GM23338 (cell line): Measurements from ENCODE around the gene PLAGL1. TPM values are rescaled to one million over a fixed set of nuclear protein-coding genes. Genes with fewer than 3 reads are reported as not detected.

Experiments
- ATAC-seq: fragments of 200-7000 bp; cut with Tn5 transposase; 3 replicates; pipeline ENCODE4 v1.9.1; 2020
- DNase-seq: peaks from one replicate; pipeline ENCODE4 v3.0.0-alpha.2; 2015; ENCODE audit warnings: low spot score
- H2AFZ ChIP-seq: fragments of 200-600 bp; sonication (generic); 2 replicates; pipeline ENCODE4 v1.8.0; 2016; ENCODE audit warnings: antibody characterized with exemption, mild to moderate bottlenecking, moderate library complexity
- H3F3A ChIP-seq: fragments of 200-600 bp; sonication (generic); replicated peaks from 2 replicates; pipeline ENCODE4 v1.8.0; 2017; ENCODE audit warnings: antibody characterized with exemption, mixed run types, low read depth
- H3K27ac ChIP-seq: fragments of 200-600 bp; sonication (generic); 2 replicates; pipeline ENCODE4 v1.6.1; 2016; ENCODE audit warnings: low read depth
- H3K27me3 ChIP-seq: fragments of 200-600 bp; sonication (generic); 2 replicates; pipeline ENCODE4 v1.8.0; 2016; ENCODE audit warnings: mild to moderate bottlenecking, mixed run types, moderate library complexity; ENCODE audit not compliant: insufficient read depth
- H3K36me3 ChIP-seq: fragments of 200-600 bp; sonication (generic); 2 replicates; pipeline ENCODE4 v1.8.0; 2016; ENCODE audit warnings: mild to moderate bottlenecking; ENCODE audit not compliant: insufficient read depth
- H3K4me1 ChIP-seq: fragments of 200-600 bp; sonication (generic); 2 replicates; pipeline ENCODE4 v1.8.0; 2016; ENCODE audit warnings: mild to moderate bottlenecking, moderate library complexity; ENCODE audit not compliant: insufficient read depth
- H3K4me2 ChIP-seq: fragments of 200-600 bp; sonication (generic); 2 replicates; pipeline ENCODE4 v1.7.1; 2017; ENCODE audit warnings: mixed run types
- H3K4me3 ChIP-seq: fragments of 200-600 bp; sonication (generic); 2 replicates; pipeline ENCODE4 v1.6.1; 2016; ENCODE audit warnings: mixed run types
- H3K79me2 ChIP-seq: fragments of 200-600 bp; sonication (generic); replicated peaks from 2 replicates; pipeline ENCODE4 v1.8.0; 2017; ENCODE audit warnings: mild to moderate bottlenecking; ENCODE audit not compliant: insufficient read depth
- H3K9me2 ChIP-seq: fragments of 200-600 bp; sonication (generic); 2 replicates; pipeline ENCODE4 v1.8.0; 2017; ENCODE audit not compliant: insufficient read depth
- H4K20me1 ChIP-seq: fragments of 200-600 bp; sonication (generic); replicated peaks from 2 replicates; pipeline ENCODE4 v1.8.0; 2017; ENCODE audit warnings: mild to moderate bottlenecking; ENCODE audit not compliant: insufficient read depth
- H3K27ac Mint-ChIP-seq: 2 replicates; pipeline ENCODE4 v1.8.0; 2020; ENCODE audit warnings: inconsistent platforms, mild to moderate bottlenecking, moderate library complexity, mixed read lengths
- H3K27me3 Mint-ChIP-seq: 3 replicates; pipeline ENCODE4 v1.8.0; 2022; ENCODE audit warnings: low read depth, mild to moderate bottlenecking, moderate library complexity, mixed read lengths, inconsistent platforms; ENCODE audit not compliant: insufficient read depth, poor library complexity
- H3K36me3 Mint-ChIP-seq: 3 replicates; pipeline ENCODE4 v1.8.0; 2021; ENCODE audit warnings: low read depth, mild to moderate bottlenecking, inconsistent platforms, moderate library complexity, mixed read lengths
- H3K4me1 Mint-ChIP-seq: 3 replicates; pipeline ENCODE4 v1.8.0; 2020; ENCODE audit warnings: mild to moderate bottlenecking, inconsistent platforms, mixed read lengths
- H3K4me3 Mint-ChIP-seq: 3 replicates; pipeline ENCODE4 v1.8.0; 2021; ENCODE audit warnings: moderate library complexity, mild to moderate bottlenecking, inconsistent platforms, mixed read lengths
- H3K9me3 Mint-ChIP-seq: 3 replicates; pipeline ENCODE4 v1.8.0; 2020; ENCODE audit warnings: moderate library complexity, mild to moderate bottlenecking, inconsistent platforms, mixed read lengths
- EZH2 ChIP-seq: fragments of 200-600 bp; sonication (generic); IDR thresholded peaks from one replicate; pipeline ENCODE4 v1.8.0; 2017; ENCODE audit warnings: antibody characterized with exemption, mild to moderate bottlenecking, low read depth; ENCODE audit not compliant: unreplicated experiment
- NANOG ChIP-seq: IDR thresholded peaks from 2 replicates; pipeline ENCODE4 v1.6.1; 2016; ENCODE audit warnings: antibody characterized with exemption, borderline replicate concordance
- POLR2AphosphoS5 ChIP-seq: IDR thresholded peaks from 2 replicates; pipeline ENCODE4 v1.6.1; 2016; ENCODE audit warnings: antibody characterized with exemption, low read depth
- REST ChIP-seq: IDR thresholded peaks from one replicate; pipeline ENCODE4 v1.6.1; 2018; ENCODE audit warnings: antibody characterized with exemption; ENCODE audit not compliant: unreplicated experiment
- ZNF114 ChIP-seq: fragments of 250-450 bp; sonication (Bioruptor Pico); IDR thresholded peaks from 2 replicates; pipeline ENCODE4 v1.5.0; 2020; ENCODE audit warnings: mild to moderate bottlenecking, moderate library complexity
- ZNF331 ChIP-seq: fragments of 250-450 bp; sonication (Bioruptor Pico); IDR thresholded peaks from 2 replicates; pipeline ENCODE4 v1.5.0; 2020; ENCODE audit warnings: low read depth, mild to moderate bottlenecking, moderate library complexity
- polyA plus RNA-seq: library from polyadenylated mRNA; unstranded; fragments of >200 nt; fragmentation: Nextera tagmentation; extraction: Ambion mirVana; gene quantifications from 2 replicates; pipeline ENCODE4 v1.2.1, GENCODE V29; 2016
- total RNA-seq: library from RNA; depleted of rRNA; stranded (reverse); fragments of >200 nt; shearing (Covaris generic); gene quantifications from 2 replicates; pipeline ENCODE4 v1.2.3, GENCODE V29; 2014
- TF ChIP-seq, protein P1 (sequence below): fragments of 250-450 bp; sonication (Bioruptor Pico); IDR thresholded peaks from 2 replicates; pipeline ENCODE4 v1.5.0; 2020; ENCODE audit warnings: mild to moderate bottlenecking, moderate library complexity
- TF ChIP-seq, protein P2 (sequence below): IDR thresholded peaks from 2 replicates; pipeline ENCODE4 v1.6.1; 2016; ENCODE audit warnings: antibody characterized with exemption

The PLAGL1 gene
- total and polyA plus RNA-seq, 2 experiments from 2014 or later: 0.90 to 1.7 TPM

- no peaks in the 10 kb centered on the region for H3K27me3 ChIP-seq
- no peaks in the 10 kb centered on the region for H3K9me2 ChIP-seq
- no peaks in the 10 kb centered on the region for H3K36me3 ChIP-seq
- H3F3A ChIP-seq: no peaks in the 10 kb centered on the region
- Mint-ChIP-seq H3K9me3 (no peaks in the 10 kb centered on the region), H3K27ac (no peak overlapping the region), H3K27me3 (no peaks in the 10 kb centered on the region), H3K4me3 (no peak overlapping the region), H3K36me3 (no peaks in the 10 kb centered on the region), H3K4me1 (no peaks in the 10 kb centered on the region)
- no peak overlapping the region; the same call in 1 of the 2 replicates for H2AFZ ChIP-seq
- H3K27ac ChIP-seq: no peak overlapping the region
- no peak overlapping the region for H3K4me3 ChIP-seq
- no peak overlapping the region for H3K4me2 ChIP-seq
- no peaks in the 10 kb centered on the region for H4K20me1 ChIP-seq
- H3K4me1 ChIP-seq: no peaks in the 10 kb centered on the region
- TF ChIP-seq EZH2 (no peak), ZNF331 (CRISPR knock-in tag) (no peak), REST (no peak), ZNF114 (no peak), POLR2AphosphoS5 (no peak), NANOG (no peak)
- TF ChIP-seq, protein P1, sequence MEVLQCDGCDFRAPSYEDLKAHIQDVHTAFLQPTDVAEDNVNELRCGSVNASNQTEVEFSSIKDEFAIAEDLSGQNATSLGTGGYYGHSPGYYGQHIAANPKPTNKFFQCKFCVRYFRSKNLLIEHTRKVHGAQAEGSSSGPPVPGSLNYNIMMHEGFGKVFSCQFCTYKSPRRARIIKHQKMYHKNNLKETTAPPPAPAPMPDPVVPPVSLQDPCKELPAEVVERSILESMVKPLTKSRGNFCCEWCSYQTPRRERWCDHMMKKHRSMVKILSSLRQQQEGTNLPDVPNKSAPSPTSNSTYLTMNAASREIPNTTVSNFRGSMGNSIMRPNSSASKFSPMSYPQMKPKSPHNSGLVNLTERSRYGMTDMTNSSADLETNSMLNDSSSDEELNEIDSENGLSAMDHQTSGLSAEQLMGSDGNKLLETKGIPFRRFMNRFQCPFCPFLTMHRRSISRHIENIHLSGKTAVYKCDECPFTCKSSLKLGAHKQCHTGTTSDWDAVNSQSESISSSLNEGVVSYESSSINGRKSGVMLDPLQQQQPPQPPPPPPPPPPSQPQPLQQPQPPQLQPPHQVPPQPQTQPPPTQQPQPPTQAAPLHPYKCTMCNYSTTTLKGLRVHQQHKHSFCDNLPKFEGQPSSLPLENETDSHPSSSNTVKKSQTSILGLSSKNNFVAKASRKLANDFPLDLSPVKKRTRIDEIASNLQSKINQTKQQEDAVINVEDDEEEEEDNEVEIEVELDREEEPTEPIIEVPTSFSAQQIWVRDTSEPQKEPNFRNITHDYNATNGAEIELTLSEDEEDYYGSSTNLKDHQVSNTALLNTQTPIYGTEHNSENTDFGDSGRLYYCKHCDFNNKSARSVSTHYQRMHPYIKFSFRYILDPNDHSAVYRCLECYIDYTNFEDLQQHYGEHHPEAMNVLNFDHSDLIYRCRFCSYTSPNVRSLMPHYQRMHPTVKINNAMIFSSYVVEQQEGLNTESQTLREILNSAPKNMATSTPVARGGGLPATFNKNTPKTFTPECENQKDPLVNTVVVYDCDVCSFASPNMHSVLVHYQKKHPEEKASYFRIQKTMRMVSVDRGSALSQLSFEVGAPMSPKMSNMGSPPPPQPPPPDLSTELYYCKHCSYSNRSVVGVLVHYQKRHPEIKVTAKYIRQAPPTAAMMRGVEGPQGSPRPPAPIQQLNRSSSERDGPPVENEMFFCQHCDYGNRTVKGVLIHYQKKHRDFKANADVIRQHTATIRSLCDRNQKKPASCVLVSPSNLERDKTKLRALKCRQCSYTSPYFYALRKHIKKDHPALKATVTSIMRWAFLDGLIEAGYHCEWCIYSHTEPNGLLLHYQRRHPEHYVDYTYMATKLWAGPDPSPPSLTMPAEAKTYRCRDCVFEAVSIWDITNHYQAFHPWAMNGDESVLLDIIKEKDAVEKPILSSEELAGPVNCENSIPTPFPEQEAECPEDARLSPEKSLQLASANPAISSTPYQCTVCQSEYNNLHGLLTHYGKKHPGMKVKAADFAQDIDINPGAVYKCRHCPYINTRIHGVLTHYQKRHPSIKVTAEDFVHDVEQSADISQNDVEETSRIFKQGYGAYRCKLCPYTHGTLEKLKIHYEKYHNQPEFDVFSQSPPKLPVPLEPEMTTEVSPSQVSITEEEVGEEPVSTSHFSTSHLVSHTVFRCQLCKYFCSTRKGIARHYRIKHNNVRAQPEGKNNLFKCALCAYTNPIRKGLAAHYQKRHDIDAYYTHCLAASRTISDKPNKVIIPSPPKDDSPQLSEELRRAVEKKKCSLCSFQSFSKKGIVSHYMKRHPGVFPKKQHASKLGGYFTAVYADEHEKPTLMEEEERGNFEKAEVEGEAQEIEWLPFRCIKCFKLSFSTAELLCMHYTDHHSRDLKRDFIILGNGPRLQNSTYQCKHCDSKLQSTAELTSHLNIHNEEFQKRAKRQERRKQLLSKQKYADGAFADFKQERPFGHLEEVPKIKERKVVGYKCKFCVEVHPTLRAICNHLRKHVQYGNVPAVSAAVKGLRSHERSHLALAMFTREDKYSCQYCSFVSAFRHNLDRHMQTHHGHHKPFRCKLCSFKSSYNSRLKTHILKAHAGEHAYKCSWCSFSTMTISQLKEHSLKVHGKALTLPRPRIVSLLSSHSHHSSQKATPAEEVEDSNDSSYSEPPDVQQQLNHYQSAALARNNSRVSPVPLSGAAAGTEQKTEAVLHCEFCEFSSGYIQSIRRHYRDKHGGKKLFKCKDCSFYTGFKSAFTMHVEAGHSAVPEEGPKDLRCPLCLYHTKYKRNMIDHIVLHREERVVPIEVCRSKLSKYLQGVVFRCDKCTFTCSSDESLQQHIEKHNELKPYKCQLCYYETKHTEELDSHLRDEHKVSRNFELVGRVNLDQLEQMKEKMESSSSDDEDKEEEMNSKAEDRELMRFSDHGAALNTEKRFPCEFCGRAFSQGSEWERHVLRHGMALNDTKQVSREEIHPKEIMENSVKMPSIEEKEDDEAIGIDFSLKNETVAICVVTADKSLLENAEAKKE (CRISPR knock-in tag): no peak
- TF ChIP-seq, protein P2, sequence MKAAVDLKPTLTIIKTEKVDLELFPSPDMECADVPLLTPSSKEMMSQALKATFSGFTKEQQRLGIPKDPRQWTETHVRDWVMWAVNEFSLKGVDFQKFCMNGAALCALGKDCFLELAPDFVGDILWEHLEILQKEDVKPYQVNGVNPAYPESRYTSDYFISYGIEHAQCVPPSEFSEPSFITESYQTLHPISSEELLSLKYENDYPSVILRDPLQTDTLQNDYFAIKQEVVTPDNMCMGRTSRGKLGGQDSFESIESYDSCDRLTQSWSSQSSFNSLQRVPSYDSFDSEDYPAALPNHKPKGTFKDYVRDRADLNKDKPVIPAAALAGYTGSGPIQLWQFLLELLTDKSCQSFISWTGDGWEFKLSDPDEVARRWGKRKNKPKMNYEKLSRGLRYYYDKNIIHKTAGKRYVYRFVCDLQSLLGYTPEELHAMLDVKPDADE: no peak
- ATAC-seq (no peak), DNase-seq (no peak)
- H3K79me2 ChIP-seq: no peaks in the 10 kb centered on the region
These were observed 105.2 kb downstream of the PLAGL1 start for GRCh38 chr6:143902827-143903226.
